Epithelial cell of esophagus (primary cell): ENCODE results near the gene SIL1.

ENCODE experiments used
- DNase-seq: peaks from one replicate; pipeline ENCODE4 v3.0.0; 2010; ENCODE audit warnings: low read depth
- H3K4me3 ChIP-seq: 2 replicates; pipeline ENCODE4 v1.5.1; 2011; ENCODE audit warnings: mild to moderate bottlenecking, low read length, control low read depth
- CTCF ChIP-seq: IDR thresholded peaks from 2 replicates; pipeline ENCODE4 v1.5.1; 2011; ENCODE audit warnings: low read depth, mild to moderate bottlenecking, low read length, control low read depth, inconsistent platforms; ENCODE audit not compliant: insufficient read depth; ENCODE audit errors: missing control alignments

Gene SIL1

DNA sequence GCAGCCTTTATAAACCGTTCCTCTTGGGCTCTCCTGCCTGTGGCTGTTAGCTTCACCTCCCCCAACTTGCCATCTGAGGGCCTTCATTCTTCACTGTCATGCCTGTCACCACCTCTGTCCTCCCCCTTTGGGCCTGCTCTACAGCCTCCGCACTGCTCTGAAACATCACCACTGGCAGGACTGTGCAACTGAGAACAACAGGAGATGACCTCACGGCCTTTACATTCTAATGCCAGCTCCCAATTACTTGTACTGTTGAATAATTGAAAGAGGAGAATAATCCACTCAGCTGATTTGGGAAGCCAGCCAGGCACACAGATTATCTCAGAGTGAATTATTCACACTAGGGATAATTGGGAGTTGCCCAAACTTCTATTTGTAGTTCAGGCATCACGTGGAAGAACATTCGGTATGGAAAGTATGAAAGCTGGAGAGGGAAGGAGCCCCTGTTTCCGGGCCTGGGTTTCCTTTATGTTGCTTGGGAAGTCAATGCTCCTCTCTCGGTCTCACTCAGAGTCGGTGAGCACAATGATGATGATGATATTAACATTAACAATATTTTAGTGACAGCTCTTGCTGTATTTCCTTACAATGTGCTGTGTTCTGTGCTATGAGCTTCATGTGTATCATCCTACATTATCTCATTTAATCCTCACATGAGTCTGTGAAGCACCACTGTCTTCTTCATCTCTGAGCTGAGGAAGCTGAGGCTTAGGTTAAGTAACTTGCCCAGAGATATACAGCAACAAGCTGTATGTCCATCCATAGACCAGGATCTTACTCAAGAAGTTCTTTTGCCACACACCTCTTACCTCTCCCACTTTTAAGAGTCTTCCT is 223.7 kb downstream of the SIL1 start:
- DNase-seq = no peak
- no peak overlapping the region for H3K4me3 ChIP-seq
- TF ChIP-seq CTCF = no peak

DNA sequence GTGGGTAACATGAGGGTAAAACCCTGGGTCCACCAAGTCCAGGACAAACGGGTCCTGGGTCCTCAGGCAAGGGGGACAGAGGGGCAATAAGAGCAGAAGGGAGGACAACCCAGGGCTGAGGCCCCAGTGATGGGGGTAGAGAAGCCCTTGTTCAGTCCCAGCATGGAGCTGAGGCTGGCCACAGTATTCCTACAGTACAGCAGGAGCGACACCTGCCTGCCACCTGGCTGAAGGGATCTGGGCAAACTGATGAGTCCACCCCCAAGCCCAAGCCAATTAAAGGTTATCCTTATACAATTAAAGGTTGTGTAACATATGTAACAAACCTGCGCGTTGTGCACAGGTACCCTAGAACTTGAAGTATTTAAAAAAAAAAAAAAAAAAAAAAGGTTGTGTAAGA is 225.3 kb downstream of the SIL1 start:
- DNase-seq = no peak
- H3K4me3 ChIP-seq = no peak overlapping the region
- TF ChIP-seq CTCF = no peak

- no peak overlapping the region for H3K4me3 ChIP-seq
- no peak for TF ChIP-seq CTCF
- no peak for DNase-seq
These were observed 225.9 kb downstream of the SIL1 start for GRCh38 chr5:138972230-138972629.

DNA sequence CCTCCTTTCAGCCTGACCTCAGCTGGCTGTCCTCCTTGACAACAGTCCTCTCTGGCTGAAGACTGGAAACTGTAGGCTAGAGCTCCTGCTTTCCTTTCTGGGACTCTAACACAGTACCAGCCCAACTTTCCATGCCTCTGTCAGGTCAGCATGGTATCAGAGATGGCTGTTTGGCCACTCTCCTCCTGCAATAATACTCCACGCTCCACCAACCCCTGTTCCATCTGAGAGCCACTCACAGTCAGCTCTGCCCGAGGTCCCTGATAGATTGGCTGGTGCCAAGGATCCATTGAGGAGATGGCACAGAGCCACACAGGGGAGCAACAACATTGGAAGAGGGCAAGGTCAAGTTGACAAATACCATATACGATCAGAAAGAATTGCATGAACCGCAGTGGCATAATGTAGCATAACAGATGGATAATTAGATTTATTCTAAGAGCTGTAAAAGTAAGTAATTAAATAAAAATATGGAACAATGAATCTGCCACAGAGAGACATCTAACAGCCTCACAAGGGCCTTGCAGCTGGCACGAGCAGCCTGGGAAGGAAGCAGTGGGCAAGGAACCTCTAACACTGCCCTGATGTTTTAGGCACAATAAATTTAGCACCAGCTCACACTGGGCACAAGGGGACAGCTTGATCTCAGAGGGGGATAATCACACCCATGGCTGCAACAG is 228.7 kb downstream of the SIL1 start:
- no peak for TF ChIP-seq CTCF

DNA sequence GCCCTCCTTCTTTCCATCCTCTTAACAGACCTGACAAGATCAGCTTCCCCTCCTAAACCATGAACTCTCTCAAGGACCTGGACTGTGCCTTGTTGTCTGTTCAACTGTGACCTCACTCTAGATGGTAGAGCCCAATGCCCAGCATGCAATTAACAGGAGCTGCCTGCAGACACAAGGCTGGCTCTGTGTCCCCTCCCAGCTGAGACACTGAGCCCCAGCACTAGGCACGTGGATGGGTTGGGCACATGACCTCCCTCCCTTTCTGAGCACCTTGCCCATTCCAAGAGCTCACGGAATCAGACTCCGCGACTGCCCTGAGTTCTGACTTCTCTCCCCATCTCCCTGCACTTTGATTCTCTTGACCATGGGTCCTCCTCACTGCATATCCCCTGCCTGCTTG is 229.6 kb downstream of the SIL1 start:
- no peak overlapping the region for H3K4me3 ChIP-seq
- no peak for DNase-seq
- no peak for TF ChIP-seq CTCF

More for the DNA sequence above, 228.7 kb downstream of the SIL1 start:
- DNase-seq = no peak
- no peak overlapping the region for H3K4me3 ChIP-seq

- TF ChIP-seq CTCF = no peak
- H3K4me3 ChIP-seq = no peak overlapping the region
- DNase-seq = no peak
These were observed 230.2 kb downstream of the SIL1 start for GRCh38 chr5:138967791-138968448.
